ENCODE data around the gene ZNF329. TPM values are rescaled to one million over a fixed set of nuclear protein-coding genes. Genes with fewer than 3 reads are reported as not detected.

The ZNF329 gene
- total and polyA plus RNA-seq, 2 of the 13 experiments (the other 11 are each of a cell fraction or from before 2014, with no cell fraction given) = 3.8 to 9.6 TPM

DNA sequence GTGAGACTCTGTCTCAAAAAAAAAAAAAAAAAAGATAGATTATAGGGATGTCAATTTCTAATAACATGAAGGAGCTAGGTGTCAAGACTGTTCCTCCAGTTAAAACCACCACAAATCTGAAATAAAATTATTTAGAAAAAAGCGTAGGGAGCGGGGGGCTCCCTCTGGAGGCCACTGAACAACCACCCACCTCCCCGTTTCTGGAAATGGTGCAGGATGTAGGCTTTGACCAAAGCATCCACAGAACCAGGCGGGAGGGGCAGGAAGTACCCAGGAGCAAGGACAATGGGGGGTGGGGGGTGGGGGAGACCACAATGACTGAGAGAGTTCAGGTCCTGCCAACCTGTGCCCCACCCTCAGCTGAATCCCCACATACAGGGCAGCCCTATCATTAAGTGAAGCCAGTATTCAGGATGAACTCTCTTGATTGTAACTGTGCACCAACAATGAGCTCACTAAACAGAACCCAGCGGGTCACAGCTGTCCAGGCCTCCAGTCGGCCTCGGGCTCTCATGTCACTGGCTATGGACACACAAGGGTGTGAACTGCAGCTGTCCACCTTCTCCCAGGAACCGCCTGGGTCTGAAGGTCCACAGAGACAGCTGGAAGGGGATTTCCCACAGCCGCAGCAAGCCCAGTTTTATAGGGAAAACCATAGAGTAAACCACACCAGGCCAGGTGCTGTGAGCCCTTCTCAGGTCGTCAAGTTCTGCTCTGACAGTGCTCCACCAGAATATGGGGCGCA is 59.2 kb downstream of the ZNF329 start:
- WGBS (ENCODE audit: low lambda C conversion rate) = 35% methylated on average over 7 of the region's 11 CpGs
- H3K4me3 ChIP-seq (replicated peaks in 1 of 3; ENCODE audit: insufficient read depth in 1 of 3, low read depth in 2 of 3, low read length in 3 of 3) = no peak overlapping the region
- no peak overlapping the region for H2AFZ ChIP-seq (ENCODE audit: low read length)
- intact Hi-C loops (cut with micrococcal nuclease; ENCODE audit: unreplicated experiment) (no loop called here), in situ Hi-C loops (cut with HindIII; ENCODE audit: extremely low pct_ligation_motif_present, low pct_unique_long_range_greater_than_20kb) (no loop called here)
- no peak for DNase-seq (ENCODE audit: low spot score)
- H3K4me1 ChIP-seq (ENCODE audit: insufficient read depth, low read length) = no peaks in the 10 kb centered on the region
- no TSS peak for BruUV-seq (replicated peaks)
- H3K4me2 ChIP-seq (ENCODE audit: low read depth, low read length) = no peak overlapping the region
- no peaks in the 10 kb centered on the region for H3K27me3 ChIP-seq (ENCODE audit: control insufficient read depth in 1 of 2, insufficient read depth in 2 of 2, low read length in 2 of 2)
- CTCF ChIA-PET (ENCODE audit: low intra/inter-chr PET ratio, low total read pairs) = no interaction called here
- H3K79me2 ChIP-seq (ENCODE audit: insufficient read depth, low read length) = no peaks in the 10 kb centered on the region
- POLR2A ChIA-PET = no interaction called here
- no peaks in the 10 kb centered on the region for H4K20me1 ChIP-seq (ENCODE audit: insufficient read depth, low read length)
- H3K36me3 ChIP-seq (replicated peaks in 1 of 2; ENCODE audit: control insufficient read depth in 1 of 2, insufficient read depth in 2 of 2, low read length in 2 of 2) = no peaks in the 10 kb centered on the region
- no peak overlapping the region for H3K27ac ChIP-seq (ENCODE audit: extremely low read length, insufficient read depth, low read length)
- H3K9ac ChIP-seq (ENCODE audit: insufficient read depth, low read depth, low read length) = no peak overlapping the region
- FAIRE-seq = no peak
- peaks cover 84% of the 10 kb centered on the region for H3K9me3 ChIP-seq (ENCODE audit: low read length)
- ATAC-seq = no peak
- TF ChIP-seq, protein P1, sequence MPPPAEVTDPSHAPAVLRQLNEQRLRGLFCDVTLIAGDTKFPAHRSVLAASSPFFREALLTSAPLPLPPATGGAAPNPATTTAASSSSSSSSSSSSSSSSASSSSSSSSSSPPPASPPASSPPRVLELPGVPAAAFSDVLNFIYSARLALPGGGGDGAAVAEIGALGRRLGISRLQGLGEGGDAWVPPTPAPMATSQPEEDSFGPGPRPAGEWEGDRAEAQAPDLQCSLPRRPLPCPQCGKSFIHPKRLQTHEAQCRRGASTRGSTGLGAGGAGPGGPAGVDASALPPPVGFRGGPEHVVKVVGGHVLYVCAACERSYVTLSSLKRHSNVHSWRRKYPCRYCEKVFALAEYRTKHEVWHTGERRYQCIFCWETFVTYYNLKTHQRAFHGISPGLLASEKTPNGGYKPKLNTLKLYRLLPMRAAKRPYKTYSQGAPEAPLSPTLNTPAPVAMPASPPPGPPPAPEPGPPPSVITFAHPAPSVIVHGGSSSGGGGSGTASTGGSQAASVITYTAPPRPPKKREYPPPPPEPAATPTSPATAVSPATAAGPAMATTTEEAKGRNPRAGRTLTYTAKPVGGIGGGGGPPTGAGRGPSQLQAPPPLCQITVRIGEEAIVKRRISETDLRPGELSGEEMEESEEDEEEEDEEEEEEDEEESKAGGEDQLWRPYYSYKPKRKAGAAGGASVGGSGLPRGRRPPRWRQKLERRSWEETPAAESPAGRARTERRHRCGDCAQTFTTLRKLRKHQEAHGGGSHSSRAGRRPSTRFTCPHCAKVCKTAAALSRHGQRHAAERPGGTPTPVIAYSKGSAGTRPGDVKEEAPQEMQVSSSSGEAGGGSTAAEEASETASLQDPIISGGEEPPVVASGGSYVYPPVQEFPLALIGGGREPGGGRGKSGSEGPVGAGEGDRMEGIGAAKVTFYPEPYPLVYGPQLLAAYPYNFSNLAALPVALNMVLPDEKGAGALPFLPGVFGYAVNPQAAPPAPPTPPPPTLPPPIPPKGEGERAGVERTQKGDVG (CRISPR knock-in tag; IDR thresholded peaks at IDR 0.05; ENCODE audit: borderline replicate concordance) = no peak
- TF ChIP-seq EP300 (IDR thresholded peaks at IDR 0.05; ENCODE audit: low read depth in 2 of 2, low read length in 2 of 2) = no peak
- no peak for TF ChIP-seq EP300 (CRISPR knock-in tag; IDR thresholded peaks at IDR 0.05; ENCODE audit: borderline replicate concordance)
- TF ChIP-seq ZNF282 (IDR thresholded peaks at IDR 0.05; ENCODE audit: partially characterized antibody) = no peak
- TF ChIP-seq, protein P2, sequence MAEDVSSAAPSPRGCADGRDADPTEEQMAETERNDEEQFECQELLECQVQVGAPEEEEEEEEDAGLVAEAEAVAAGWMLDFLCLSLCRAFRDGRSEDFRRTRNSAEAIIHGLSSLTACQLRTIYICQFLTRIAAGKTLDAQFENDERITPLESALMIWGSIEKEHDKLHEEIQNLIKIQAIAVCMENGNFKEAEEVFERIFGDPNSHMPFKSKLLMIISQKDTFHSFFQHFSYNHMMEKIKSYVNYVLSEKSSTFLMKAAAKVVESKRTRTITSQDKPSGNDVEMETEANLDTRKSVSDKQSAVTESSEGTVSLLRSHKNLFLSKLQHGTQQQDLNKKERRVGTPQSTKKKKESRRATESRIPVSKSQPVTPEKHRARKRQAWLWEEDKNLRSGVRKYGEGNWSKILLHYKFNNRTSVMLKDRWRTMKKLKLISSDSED (CRISPR knock-in tag; IDR thresholded peaks at IDR 0.05) = no peak
- TF ChIP-seq SCMH1 (CRISPR knock-in tag; IDR thresholded peaks at IDR 0.05; ENCODE audit: borderline replicate concordance) = no peak
- TF ChIP-seq AGO2 (optimal IDR thresholded peaks at IDR 0.05; ENCODE audit: low read depth, low read length) = no peak
- no peak for TF ChIP-seq NCOA1 (CRISPR knock-in tag; IDR thresholded peaks at IDR 0.05)
- no peak for TF ChIP-seq RBM39 (IDR thresholded peaks at IDR 0.05; ENCODE audit: low read depth, low read length, poor library complexity, severe bottlenecking)
- no peak for TF ChIP-seq THYN1 (CRISPR knock-in tag; IDR thresholded peaks at IDR 0.05; ENCODE audit: borderline replicate concordance, low read depth)
- TF ChIP-seq, protein P3, sequence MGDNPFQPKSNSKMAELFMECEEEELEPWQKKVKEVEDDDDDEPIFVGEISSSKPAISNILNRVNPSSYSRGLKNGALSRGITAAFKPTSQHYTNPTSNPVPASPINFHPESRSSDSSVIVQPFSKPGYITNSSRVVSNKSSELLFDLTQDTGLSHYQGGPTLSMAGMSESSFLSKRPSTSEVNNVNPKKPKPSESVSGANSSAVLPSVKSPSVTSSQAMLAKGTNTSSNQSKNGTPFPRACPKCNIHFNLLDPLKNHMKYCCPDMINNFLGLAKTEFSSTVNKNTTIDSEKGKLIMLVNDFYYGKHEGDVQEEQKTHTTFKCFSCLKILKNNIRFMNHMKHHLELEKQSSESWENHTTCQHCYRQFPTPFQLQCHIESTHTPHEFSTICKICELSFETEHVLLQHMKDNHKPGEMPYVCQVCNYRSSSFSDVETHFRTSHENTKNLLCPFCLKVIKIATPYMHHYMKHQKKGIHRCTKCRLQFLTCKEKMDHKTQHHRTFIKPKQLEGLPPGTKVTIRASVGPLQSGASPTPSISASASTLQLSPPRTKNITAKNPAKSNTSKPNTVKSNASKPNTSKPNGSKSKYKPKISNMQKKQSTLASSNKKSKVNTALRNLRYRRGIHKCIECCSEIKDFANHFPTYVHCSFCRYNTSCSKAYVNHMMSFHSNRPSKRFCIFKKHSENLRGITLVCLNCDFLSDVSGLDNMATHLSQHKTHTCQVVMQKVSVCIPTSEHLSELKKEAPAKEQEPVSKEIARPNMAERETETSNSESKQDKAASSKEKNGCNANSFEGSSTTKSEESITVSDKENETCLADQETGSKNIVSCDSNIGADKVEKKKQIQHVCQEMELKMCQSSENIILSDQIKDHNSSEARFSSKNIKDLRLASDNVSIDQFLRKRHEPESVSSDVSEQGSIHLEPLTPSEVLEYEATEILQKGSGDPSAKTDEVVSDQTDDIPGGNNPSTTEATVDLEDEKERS (CRISPR knock-in tag; IDR thresholded peaks at IDR 0.05) = no peak
